ENCODE results near the gene GBX2. TPM values are rescaled to one million over a fixed set of nuclear protein-coding genes. Genes with fewer than 3 reads are reported as not detected.

Gene GBX2
- polyA plus RNA-seq, 1 experiment = not detected

GRCh38 chr2:236208019-236208926 lies 40.1 kb upstream of the GBX2 start:
- no peak for DNase-seq (ENCODE audit: low read depth, low spot score)
- no peak overlapping the region for H3K27ac ChIP-seq (ENCODE audit: low read depth, low read length)
- POLR2A ChIA-PET = no interaction called here
- H3K27me3 ChIP-seq (ENCODE audit: control insufficient read depth, insufficient read depth, low read length) = peaks cover 2% of the 10 kb centered on the region
- H3K9me3 ChIP-seq (ENCODE audit: control insufficient read depth, insufficient read depth, low read length) = no peaks in the 10 kb centered on the region; the same call in 1 of the 2 replicates
- H3K4me3 ChIP-seq (ENCODE audit: low read depth, low read length) = no peak overlapping the region
- TF ChIP-seq CTCF (IDR thresholded peaks at IDR 0.05; ENCODE audit: low read depth, low read length) = no peak
- CTCF ChIA-PET = no interaction called here

- H3K4me3 ChIP-seq (ENCODE audit: low read depth, low read length) = no peak overlapping the region
- POLR2A ChIA-PET = no interaction called here
- H3K27me3 ChIP-seq (ENCODE audit: control insufficient read depth, insufficient read depth, low read length) = peaks cover 2% of the 10 kb centered on the region
- no peak for TF ChIP-seq CTCF (IDR thresholded peaks at IDR 0.05; ENCODE audit: low read depth, low read length)
- no peaks in the 10 kb centered on the region; the same call in 1 of the 2 replicates for H3K9me3 ChIP-seq (ENCODE audit: control insufficient read depth, insufficient read depth, low read length)
- CTCF ChIA-PET = no interaction called here
- no peak for DNase-seq (ENCODE audit: low read depth, low spot score)
- H3K27ac ChIP-seq (ENCODE audit: low read depth, low read length) = no peak overlapping the region
These were observed 39.3 kb upstream of the GBX2 start for GRCh38 chr2:236207472-236207871.

- peaks cover 2% of the 10 kb centered on the region for H3K27me3 ChIP-seq (ENCODE audit: control insufficient read depth, insufficient read depth, low read length)
- no peak for TF ChIP-seq CTCF (IDR thresholded peaks at IDR 0.05; ENCODE audit: low read depth, low read length)
- no peak overlapping the region for H3K4me3 ChIP-seq (ENCODE audit: low read depth, low read length)
- ChIA-PET POLR2A (no interaction called here), CTCF (no interaction called here)
- H3K9me3 ChIP-seq (ENCODE audit: control insufficient read depth, insufficient read depth, low read length) = no peaks in the 10 kb centered on the region
- no peak for DNase-seq (ENCODE audit: low read depth, low spot score)
- H3K27ac ChIP-seq (ENCODE audit: low read depth, low read length) = no peak overlapping the region
These were observed 37.9 kb upstream of the GBX2 start for GRCh38 chr2:236205867-236206645.

GRCh38 chr2:236204953-236205352 lies 36.8 kb upstream of the GBX2 start:
- Histone ChIP-seq H3K27ac (ENCODE audit: low read depth, low read length) (no peak overlapping the region), H3K4me3 (ENCODE audit: low read depth, low read length) (no peak overlapping the region), H3K9me3 (ENCODE audit: control insufficient read depth, insufficient read depth, low read length) (no peaks in the 10 kb centered on the region), H3K27me3 (ENCODE audit: control insufficient read depth, insufficient read depth, low read length) (peaks cover 2% of the 10 kb centered on the region)
- CTCF ChIA-PET = no interaction called here
- POLR2A ChIA-PET = no interaction called here
- DNase-seq (ENCODE audit: low read depth, low spot score) = no peak
- no peak for TF ChIP-seq CTCF (IDR thresholded peaks at IDR 0.05; ENCODE audit: low read depth, low read length)

- no peak for TF ChIP-seq CTCF (IDR thresholded peaks at IDR 0.05; ENCODE audit: low read depth, low read length)
- H3K4me3 ChIP-seq (ENCODE audit: low read depth, low read length) = no peak overlapping the region
- H3K9me3 ChIP-seq (ENCODE audit: control insufficient read depth, insufficient read depth, low read length) = no peaks in the 10 kb centered on the region
- ChIA-PET CTCF (interaction anchor here (1.2 kb wide), 1 partner anchor 421 kb away, joined by 6 read pairs; no protein-coding TSS in a partner anchor), POLR2A (no interaction called here)
- no peak for DNase-seq (ENCODE audit: low read depth, low spot score)
- no peak overlapping the region for H3K27ac ChIP-seq (ENCODE audit: low read depth, low read length)
- H3K27me3 ChIP-seq (ENCODE audit: control insufficient read depth, insufficient read depth, low read length) = no peaks in the 10 kb centered on the region
These were observed 32.2 kb upstream of the GBX2 start for GRCh38 chr2:236200378-236200777.

Data from AG04450 (cell line).